GM15510 (cell line): Measurements from ENCODE around the gene SKAP2.

Source experiments
- POLR2A ChIP-seq: IDR thresholded peaks from 3 replicates; pipeline ENCODE4 v1.6.1; 2011; ENCODE audit warnings: borderline replicate concordance; ENCODE audit not compliant: insufficient read length; ENCODE audit errors: extremely low read depth

The SKAP2 gene

GRCh38 chr7:26743205-26743604 is 121.2 kb downstream of the SKAP2 start:
- no peak for TF ChIP-seq POLR2A

GRCh38 chr7:26735976-26736600 is 128.3 kb downstream of the SKAP2 start:
- no peak for TF ChIP-seq POLR2A

- TF ChIP-seq POLR2A = no peak
These were observed 135.1 kb downstream of the SKAP2 start for GRCh38 chr7:26729150-26729775.

- TF ChIP-seq POLR2A = no peak
These were observed 138.3 kb downstream of the SKAP2 start for GRCh38 chr7:26726051-26726450.

GRCh38 chr7:26724795-26725194 is 139.6 kb downstream of the SKAP2 start:
- no peak for TF ChIP-seq POLR2A

GRCh38 chr7:26723129-26723528 is 141.3 kb downstream of the SKAP2 start:
- TF ChIP-seq POLR2A = no peak

GRCh38 chr7:26721450-26721849 is 142.9 kb downstream of the SKAP2 start:
- no peak for TF ChIP-seq POLR2A

GRCh38 chr7:26718063-26718462 is 146.3 kb downstream of the SKAP2 start:
- no peak for TF ChIP-seq POLR2A

GRCh38 chr7:26714438-26714837 is 150.0 kb downstream of the SKAP2 start:
- TF ChIP-seq POLR2A = no peak

GRCh38 chr7:26714006-26714405 is 150.4 kb downstream of the SKAP2 start:
- TF ChIP-seq POLR2A = no peak

- TF ChIP-seq POLR2A = no peak
These were observed 155.0 kb downstream of the SKAP2 start for GRCh38 chr7:26709210-26709990.

- TF ChIP-seq POLR2A = no peak
These were observed 158.8 kb downstream of the SKAP2 start for GRCh38 chr7:26705567-26705966.

- TF ChIP-seq POLR2A = no peak
These were observed 159.6 kb downstream of the SKAP2 start for GRCh38 chr7:26704786-26705185.

GRCh38 chr7:26704036-26704435 is 160.4 kb downstream of the SKAP2 start:
- no peak for TF ChIP-seq POLR2A

GRCh38 chr7:26700893-26701292 is 163.5 kb downstream of the SKAP2 start:
- no peak for TF ChIP-seq POLR2A

- no peak for TF ChIP-seq POLR2A
These were observed 164.0 kb downstream of the SKAP2 start for GRCh38 chr7:26700386-26700785.
